ENCODE measurements around the gene FYTTD1. TPM values are rescaled to one million over a fixed set of nuclear protein-coding genes. Genes with fewer than 3 reads are reported as not detected.

FYTTD1 gene
- total and polyA plus RNA-seq, 2 of the 4 experiments (the other 2 are of a cell fraction) = 20.4 to 50.2 TPM

DNA sequence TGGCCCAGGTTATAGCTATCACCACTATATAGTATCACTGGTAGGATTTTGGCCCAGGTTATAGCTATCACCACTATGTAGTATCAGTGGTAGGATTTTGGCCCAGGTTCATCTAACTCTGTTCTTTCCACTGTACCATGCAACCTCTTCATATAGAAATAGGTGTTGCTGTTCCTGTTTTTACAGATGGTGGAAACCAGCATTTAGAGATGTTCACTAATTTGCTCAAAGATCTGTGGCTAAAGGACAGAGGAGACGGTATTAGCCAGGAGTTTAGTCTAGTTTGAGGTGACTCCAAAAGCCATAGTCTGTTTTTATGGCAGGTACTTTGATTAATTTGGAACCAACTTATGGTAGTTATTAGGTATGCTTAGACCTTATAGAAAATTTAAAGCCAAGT lies 44.4 kb downstream of the FYTTD1 start:
- peaks cover 11% of the 10 kb centered on the region for H3K4me1 ChIP-seq (ENCODE audit: control insufficient read depth, insufficient read depth, low read length)

More for the DNA sequence above, 44.4 kb downstream of the FYTTD1 start:
- Histone ChIP-seq H3K56ac (ENCODE audit: extremely low read depth, insufficient read depth, low read length) (no peak overlapping the region), H4K20me1 (ENCODE audit: insufficient read depth, low read length) (peaks cover 74% of the 10 kb centered on the region), H3K4me3 (ENCODE audit: insufficient read depth, low read depth, low read length) (no peak overlapping the region), H3K9ac (ENCODE audit: low read depth, low read length) (no peak overlapping the region), H2BK20ac (ENCODE audit: low read depth, low read length) (no peak overlapping the region), H3K4ac (ENCODE audit: low read depth, low read length) (no peak overlapping the region), H3K9me3 (ENCODE audit: control insufficient read depth, insufficient read depth, low read length) (no peaks in the 10 kb centered on the region), H4K8ac (ENCODE audit: low read depth in 2 of 2, low read length in 2 of 2) (no peak overlapping the region), H3K27me3 (ENCODE audit: control insufficient read depth, insufficient read depth, low read length) (no peaks in the 10 kb centered on the region), H3K9me1 (ENCODE audit: insufficient read depth, low read length) (peaks cover 12% of the 10 kb centered on the region), H3K79me1 (ENCODE audit: low read depth in 1 of 2, low read length in 2 of 2) (peaks cover 13 to 58% of the 10 kb centered on the region in 2 experiments), H2BK15ac (ENCODE audit: low read depth, low read length) (no peak overlapping the region), H3K27ac (ENCODE audit: insufficient read depth, low read length) (no peak overlapping the region), H4K91ac (ENCODE audit: insufficient read depth, low read depth, low read length) (no peak overlapping the region), H2AK5ac (ENCODE audit: low read depth, low read length) (no peak overlapping the region), H3K4me2 (ENCODE audit: low read depth, low read length) (no peak overlapping the region), H2AFZ (replicated peaks; ENCODE audit: low read length, poor library complexity) (no peak overlapping the region), H2AK9ac (replicated peaks; ENCODE audit: low read depth, low read length, poor library complexity) (no peak overlapping the region), H3K23ac (ENCODE audit: low read depth, low read length) (peak overlapping the region; percentile 12; the same call in 1 of the 2 replicates), H3K36me3 (ENCODE audit: control insufficient read depth, insufficient read depth, low read length) (no peaks in the 10 kb centered on the region), H4K5ac (ENCODE audit: low read depth, low read length) (no peak overlapping the region), H3K14ac (replicated peaks; ENCODE audit: low read depth, low read length) (no peak overlapping the region), H2BK120ac (ENCODE audit: low read depth, low read length) (no peak overlapping the region), H2BK5ac (ENCODE audit: low read depth, low read length, poor library complexity, severe bottlenecking) (no peak overlapping the region), H3K18ac (ENCODE audit: low read depth, low read length) (no peak overlapping the region)
- DNase-seq (no peak), ATAC-seq (ENCODE audit: low read depth) (no peak)
- no peak for TF ChIP-seq NFE2L2 (IDR thresholded peaks at IDR 0.05; ENCODE audit: low read depth, low read length)
- TF ChIP-seq POLR2A (IDR thresholded peaks at IDR 0.05; ENCODE audit: low read depth, low read length) = no peak
- TF ChIP-seq RAD21 (IDR thresholded peaks at IDR 0.05; ENCODE audit: low read length) = no peak
- no peak for TF ChIP-seq ELK1 (IDR thresholded peaks at IDR 0.05; ENCODE audit: borderline replicate concordance, low read depth, low read length)
- TF ChIP-seq BHLHE40 (IDR thresholded peaks at IDR 0.05; ENCODE audit: low read depth, low read length) = no peak
- no peak for TF ChIP-seq MAZ (IDR thresholded peaks at IDR 0.05; ENCODE audit: borderline replicate concordance, low read depth, low read length)
- TF ChIP-seq RCOR1 (IDR thresholded peaks at IDR 0.05; ENCODE audit: insufficient replicate concordance, low read length) = no peak
- TF ChIP-seq CHD1 (IDR thresholded peaks at IDR 0.05; ENCODE audit: low read depth, low read length) = no peak
- no peak for TF ChIP-seq MAFK (IDR thresholded peaks at IDR 0.05; ENCODE audit: low read depth, low read length)
- no peak for TF ChIP-seq RFX5 (IDR thresholded peaks at IDR 0.05; ENCODE audit: low read depth, low read length)
- no peak for TF ChIP-seq SMC3 (IDR thresholded peaks at IDR 0.05; ENCODE audit: low read depth, low read length)
- no peak for TF ChIP-seq FOS (IDR thresholded peaks at IDR 0.05; ENCODE audit: low read depth, low read length)
- TF ChIP-seq CEBPB (IDR thresholded peaks at IDR 0.05; ENCODE audit: low read depth, low read length) = no peak
- TF ChIP-seq MXI1 (IDR thresholded peaks at IDR 0.05; ENCODE audit: borderline replicate concordance, low read depth, low read length) = no peak
- TF ChIP-seq, protein P1, sequence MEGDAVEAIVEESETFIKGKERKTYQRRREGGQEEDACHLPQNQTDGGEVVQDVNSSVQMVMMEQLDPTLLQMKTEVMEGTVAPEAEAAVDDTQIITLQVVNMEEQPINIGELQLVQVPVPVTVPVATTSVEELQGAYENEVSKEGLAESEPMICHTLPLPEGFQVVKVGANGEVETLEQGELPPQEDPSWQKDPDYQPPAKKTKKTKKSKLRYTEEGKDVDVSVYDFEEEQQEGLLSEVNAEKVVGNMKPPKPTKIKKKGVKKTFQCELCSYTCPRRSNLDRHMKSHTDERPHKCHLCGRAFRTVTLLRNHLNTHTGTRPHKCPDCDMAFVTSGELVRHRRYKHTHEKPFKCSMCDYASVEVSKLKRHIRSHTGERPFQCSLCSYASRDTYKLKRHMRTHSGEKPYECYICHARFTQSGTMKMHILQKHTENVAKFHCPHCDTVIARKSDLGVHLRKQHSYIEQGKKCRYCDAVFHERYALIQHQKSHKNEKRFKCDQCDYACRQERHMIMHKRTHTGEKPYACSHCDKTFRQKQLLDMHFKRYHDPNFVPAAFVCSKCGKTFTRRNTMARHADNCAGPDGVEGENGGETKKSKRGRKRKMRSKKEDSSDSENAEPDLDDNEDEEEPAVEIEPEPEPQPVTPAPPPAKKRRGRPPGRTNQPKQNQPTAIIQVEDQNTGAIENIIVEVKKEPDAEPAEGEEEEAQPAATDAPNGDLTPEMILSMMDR (conservative IDR thresholded peaks at IDR 0.05; ENCODE audit: low read depth, low read length) = no peak
- TF ChIP-seq, protein P2, sequence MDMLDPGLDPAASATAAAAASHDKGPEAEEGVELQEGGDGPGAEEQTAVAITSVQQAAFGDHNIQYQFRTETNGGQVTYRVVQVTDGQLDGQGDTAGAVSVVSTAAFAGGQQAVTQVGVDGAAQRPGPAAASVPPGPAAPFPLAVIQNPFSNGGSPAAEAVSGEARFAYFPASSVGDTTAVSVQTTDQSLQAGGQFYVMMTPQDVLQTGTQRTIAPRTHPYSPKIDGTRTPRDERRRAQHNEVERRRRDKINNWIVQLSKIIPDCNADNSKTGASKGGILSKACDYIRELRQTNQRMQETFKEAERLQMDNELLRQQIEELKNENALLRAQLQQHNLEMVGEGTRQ (IDR thresholded peaks at IDR 0.05; ENCODE audit: low read depth, low read length) = no peak
- intact Hi-C loops (cut with micrococcal nuclease) = no loop called here
- no CpG with 5 or more reads among the region's 1 CpG for WGBS, 2 experiments (ENCODE audit: extremely low coverage in 2 of 2, insufficient read length in 1 of 2)
- ChIA-PET POLR2A (ENCODE audit: unreplicated experiment) (no interaction called here), CTCF (no interaction called here)
- no TSS peak for BruUV-seq (replicated peaks)
- dilution Hi-C loops (cut with HindIII; ENCODE audit: low sequenced_read_pairs, unreplicated experiment) = no loop called here
- in situ Hi-C loops (cut with MboI; ENCODE audit: low sequenced_read_pairs) = no loop called here
